Left ventricle myocardium superior (tissue), 1 donor: Measurements from ENCODE around the gene ZBTB21. TPM values are rescaled to one million over a fixed set of nuclear protein-coding genes. Genes with fewer than 3 reads are reported as not detected.
A peak's percentile ranks its signal among the peaks of the same experiment; 100 is the strongest.

Experiments used
- ATAC-seq: fragments of 200-7000 bp; cut with Tn5 transposase; one replicate; pipeline ENCODE4 v1.9.1; 2020; ENCODE audit warnings: mild to moderate bottlenecking, moderate library complexity
- DNase-seq: peaks from one replicate; pipeline ENCODE4 v3.0.0-alpha.2; 2020
- intact Hi-C: fragments of 100-400 bp; cut with micrococcal nuclease; formaldehyde crosslinking; loops from one replicate; pipeline ENCODE4 v1.11.0; 2022
- total RNA-seq: library from RNA; stranded (reverse); fragmentation: NEBNext Ultra II Directional; extraction: Animal tissue kit (Norgen Biotek cat#: 25700); gene quantifications from one replicate; pipeline ENCODE4 v1.2.1, GENCODE V29; 2021
- donor health status: DM: no; HTN: yes; CAD: no; lungs with severe emphysema.

The ZBTB21 gene
- total RNA-seq, 1 donor from 2014 or later: 6.6 TPM

DNA sequence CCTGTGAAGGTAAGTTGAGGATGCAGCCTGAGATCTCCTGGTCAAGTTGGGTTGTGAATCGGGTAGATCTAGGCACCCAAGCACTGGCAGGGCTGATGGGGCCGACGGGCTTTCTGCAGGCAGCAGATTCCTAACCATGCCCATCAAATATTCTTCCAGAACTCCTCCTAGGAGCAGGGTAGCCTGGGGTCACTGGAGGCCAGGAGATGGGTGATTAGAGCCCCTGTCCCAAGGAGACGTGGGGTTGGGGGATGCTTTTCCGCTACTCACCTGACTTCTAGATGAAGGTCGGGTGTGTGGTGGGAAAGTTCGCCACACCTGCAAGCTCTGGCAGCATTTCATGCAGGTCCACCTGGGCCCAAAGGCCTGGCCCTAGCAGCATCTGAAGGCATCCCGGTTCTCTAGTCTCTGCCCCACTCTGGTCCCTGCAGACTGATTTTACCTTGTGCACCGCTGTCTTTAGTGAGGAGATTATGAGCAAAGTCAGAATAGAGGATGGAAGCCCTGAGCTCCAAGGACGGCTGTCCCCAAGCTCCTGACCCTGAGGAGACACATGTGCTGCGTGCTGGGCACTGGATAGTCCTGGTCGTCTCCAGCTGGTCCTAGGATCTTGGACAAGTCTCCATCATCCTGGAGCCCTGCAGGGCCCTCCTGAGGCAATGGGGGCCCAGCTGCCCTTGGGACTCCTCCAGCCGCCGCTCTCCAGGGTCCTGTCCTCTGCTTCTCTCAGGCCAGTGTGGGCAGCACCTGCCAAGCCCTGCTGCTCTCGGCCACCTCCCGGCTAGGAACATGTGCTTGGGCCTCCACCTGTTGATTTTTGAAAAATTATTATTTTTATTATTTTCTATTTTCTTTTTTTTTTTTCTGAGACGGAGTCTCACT is 34.5 kb downstream of the ZBTB21 start:
- no peak for DNase-seq
- no peak for ATAC-seq
- intact Hi-C loops: no loop called here

GRCh38 chr21:41974752-41975053 is 35.5 kb downstream of the ZBTB21 start:
- intact Hi-C loops: no loop called here
- ATAC-seq (no peak), DNase-seq (no peak)

- intact Hi-C loops: no loop called here
- peak; percentile 67 for DNase-seq
- peak; percentile 77 for ATAC-seq
Observed at GRCh38 chr21:41973861-41974751, 36.1 kb downstream of the ZBTB21 start.

DNA sequence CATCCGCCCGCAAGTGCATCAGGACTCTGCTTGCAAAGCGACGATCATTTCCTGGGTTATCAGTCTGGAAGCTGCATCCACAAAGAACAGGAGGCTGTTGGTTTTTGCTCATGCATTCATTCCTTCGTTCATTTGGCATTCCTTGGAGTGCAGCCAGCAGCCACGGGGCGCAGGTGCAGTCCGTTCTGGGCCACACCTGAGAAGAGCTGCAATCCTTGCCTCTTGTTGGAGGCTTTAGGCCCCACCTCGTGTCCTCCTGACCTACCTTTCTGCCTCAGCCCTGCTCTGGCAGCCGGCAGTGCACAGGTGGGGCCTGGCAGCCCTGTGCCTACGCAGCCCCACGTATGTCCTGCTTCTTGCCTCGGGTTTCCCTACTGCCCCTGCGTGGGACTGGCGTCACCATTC is 36.7 kb downstream of the ZBTB21 start:
- DNase-seq (no peak), ATAC-seq (no peak)

DNA sequence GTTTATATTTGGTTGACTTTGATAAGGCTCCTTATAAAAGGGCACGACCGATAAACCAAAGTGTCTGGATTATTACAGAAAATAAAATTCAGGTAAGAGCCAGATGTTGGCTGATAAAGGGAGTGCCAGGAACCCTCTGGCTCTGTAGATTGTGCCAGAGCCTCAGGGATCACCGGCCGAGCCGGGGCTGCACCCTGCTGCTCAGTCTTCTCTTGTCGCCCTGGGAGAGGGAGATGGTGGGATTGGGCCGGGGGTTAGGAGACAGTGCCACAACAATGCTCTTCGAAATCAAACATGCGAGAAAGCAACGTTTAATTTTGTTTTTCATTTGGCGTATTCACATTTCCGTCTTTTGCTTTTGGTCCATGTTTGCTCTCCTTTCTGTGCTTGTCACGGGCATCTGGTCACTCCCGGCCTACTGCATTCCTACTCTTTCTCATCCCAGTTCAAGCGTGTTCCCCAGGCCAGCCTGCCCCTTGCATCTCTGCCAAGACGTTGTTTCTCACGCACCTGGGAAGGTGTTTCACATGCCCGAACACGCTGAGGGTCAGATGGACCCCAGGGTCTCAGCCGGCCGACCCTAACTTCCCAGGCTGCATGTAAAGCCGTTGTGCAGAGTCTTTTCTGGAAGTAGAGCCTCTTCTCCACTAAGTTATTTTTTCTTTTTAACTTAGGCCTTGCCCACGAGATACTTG is 37.5 kb downstream of the ZBTB21 start:
- ATAC-seq: no peak
- no peak for DNase-seq
- intact Hi-C loops: no loop called here

More for the DNA sequence above, 36.7 kb downstream of the ZBTB21 start:
- intact Hi-C loops: no loop called here

DNA sequence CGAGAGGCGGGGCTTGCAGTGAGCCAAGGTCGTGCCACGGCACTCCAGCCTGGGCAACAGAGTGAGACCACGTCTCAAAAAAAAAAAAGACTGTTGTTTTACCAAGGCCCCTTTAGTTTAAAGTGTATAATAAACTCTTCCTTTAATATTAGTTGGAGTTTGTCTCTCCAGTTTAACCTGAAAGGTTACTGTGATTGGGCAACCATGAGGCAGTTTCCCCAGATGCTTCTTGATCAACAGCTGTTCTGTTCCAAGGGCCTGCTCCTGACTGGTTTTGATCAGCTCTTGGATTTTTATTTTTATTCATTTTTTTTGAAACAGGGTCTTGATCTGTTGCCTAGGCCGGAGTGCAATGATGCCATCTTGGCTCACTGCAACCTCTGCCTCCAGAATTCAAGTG is 38.3 kb downstream of the ZBTB21 start:
- intact Hi-C loops: no loop called here
- DNase-seq: no peak
- ATAC-seq: no peak

- ATAC-seq: no peak
- DNase-seq: no peak
Observed at GRCh38 chr21:41970751-41971653, 39.2 kb downstream of the ZBTB21 start.

GRCh38 chr21:41970106-41970391 is 40.1 kb downstream of the ZBTB21 start:
- intact Hi-C loops: no loop called here
- DNase-seq (no peak), ATAC-seq (no peak)

More at GRCh38 chr21:41970751-41971653, 39.2 kb downstream of the ZBTB21 start:
- intact Hi-C loops: no loop called here

- intact Hi-C loops: no loop called here
- ATAC-seq (no peak), DNase-seq (no peak)
Observed at GRCh38 chr21:41967708-41968107, 42.5 kb downstream of the ZBTB21 start.

DNA sequence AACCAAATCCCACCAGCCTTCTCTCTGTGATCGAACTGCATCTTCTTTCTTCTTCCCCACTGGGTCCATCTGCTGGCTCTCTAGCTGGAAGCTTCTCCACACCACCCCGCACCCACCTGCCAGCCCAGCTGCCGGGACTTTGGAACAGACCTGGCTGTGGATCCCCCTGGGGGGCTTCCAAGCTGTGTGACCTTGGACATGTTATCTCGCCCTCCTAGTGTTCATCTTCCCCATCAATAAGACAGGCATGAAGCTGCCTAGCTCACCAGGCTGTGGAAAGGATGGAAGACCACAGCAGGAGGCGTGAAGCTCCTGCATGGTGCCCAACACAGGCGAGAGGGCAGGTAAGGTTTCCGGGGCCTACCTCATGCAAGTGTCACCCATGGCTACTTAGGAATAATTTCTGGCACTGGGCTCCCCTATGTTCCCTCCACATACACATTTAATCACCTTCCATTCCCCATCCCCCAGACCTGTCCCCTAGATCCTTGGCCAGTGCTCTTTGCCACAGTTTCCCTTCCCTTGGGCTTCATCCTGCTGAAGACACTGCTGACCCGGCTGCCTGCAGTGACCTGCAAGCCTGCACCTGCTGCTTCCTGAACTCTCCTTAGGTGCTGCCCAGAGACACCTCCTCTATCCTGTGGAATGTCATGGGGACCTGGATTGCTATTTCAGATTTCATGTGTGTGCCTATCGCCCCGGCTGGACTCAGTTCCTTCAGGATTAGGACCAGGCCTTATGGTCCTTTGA is 43.1 kb downstream of the ZBTB21 start:
- DNase-seq (no peak), ATAC-seq (no peak)
- intact Hi-C loops: no loop called here

DNA sequence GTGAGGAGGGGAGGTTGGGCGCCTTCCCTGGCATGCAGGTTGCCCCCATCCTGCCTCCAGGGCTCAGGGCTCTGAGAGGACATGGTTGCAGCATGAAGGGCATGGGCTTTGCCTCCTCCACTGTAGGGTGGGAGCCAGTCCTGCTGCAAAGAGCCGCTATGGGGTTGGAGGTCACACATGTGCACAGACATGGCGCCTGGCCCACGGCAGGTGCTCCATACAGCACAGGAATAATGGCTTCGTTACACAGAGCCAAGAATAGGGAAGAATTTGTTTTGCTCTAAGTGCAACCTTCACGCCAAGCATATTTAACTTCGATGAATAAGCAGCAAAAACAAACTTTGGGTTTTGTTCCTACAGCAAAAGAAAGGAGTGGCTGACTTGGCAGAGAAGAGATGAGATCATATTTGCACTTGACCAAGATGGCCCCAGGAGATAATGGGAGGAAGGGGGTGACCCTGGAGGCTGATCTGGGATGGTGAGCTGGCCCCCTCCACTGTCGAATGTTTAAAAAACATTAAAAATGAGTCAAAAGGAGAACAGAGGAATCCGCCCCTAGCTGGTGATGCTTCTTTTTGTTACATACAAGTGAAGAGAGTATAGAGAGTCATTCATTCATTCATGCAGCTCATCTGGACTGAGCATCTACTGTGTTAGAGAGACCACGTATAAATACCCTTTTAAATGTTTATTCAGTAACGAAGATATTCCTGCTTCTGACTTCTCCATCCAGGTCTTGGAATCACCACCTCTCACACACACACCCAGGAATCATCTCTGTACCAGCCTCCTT is 43.9 kb downstream of the ZBTB21 start:
- DNase-seq: no peak
- intact Hi-C loops: no loop called here

DNA sequence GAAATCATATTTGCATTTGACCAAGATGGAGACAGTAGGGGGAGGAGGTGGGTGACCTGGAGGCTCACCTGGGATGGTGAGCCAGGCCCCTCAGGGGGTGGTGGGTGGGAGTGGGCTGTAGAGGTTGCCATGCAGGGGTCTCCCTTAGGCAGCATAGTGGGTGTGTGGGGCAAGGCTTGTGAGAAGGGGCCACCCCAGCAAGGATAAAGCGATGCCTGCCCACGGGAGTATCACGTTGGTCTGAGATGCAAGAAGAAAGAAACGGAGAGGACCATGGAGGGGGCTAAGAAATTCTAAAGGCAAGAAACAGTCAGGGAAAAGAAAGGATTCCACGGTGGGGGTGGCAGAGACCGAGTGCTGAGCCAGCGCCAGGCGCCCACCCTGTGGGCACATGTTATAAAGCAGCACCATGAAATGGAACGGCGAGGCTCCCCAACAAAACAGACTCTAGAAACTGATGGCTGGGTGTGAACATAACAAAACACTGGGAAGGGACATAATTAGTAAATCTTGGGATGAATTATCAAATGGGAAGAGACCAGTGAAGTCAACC is 44.6 kb downstream of the ZBTB21 start:
- intact Hi-C loops: no loop called here
- ATAC-seq: no peak

More for the DNA sequence above, 43.9 kb downstream of the ZBTB21 start:
- no peak for ATAC-seq

GRCh38 chr21:41965045-41965444 is 45.1 kb downstream of the ZBTB21 start:
- DNase-seq (no peak), ATAC-seq (no peak)
- intact Hi-C loops: no loop called here

More for the DNA sequence above, 44.6 kb downstream of the ZBTB21 start:
- DNase-seq: no peak

- intact Hi-C loops: no loop called here
- no peak for DNase-seq
- ATAC-seq: no peak
Observed at GRCh38 chr21:41964171-41964570, 46.0 kb downstream of the ZBTB21 start.

- intact Hi-C loops: no loop called here
- ATAC-seq: no peak
- no peak for DNase-seq
Observed at GRCh38 chr21:41962425-41962966, 47.7 kb downstream of the ZBTB21 start.

GRCh38 chr21:41961753-41962152 is 48.4 kb downstream of the ZBTB21 start:
- DNase-seq (no peak), ATAC-seq (no peak)
- intact Hi-C loops: no loop called here

- ATAC-seq: no peak
- no peak for DNase-seq
- intact Hi-C loops: no loop called here
Observed at GRCh38 chr21:41961282-41961701, 48.9 kb downstream of the ZBTB21 start.
